GM19099 (cell line): Measurements from ENCODE around the gene MAML2.

ENCODE experiments used
- POLR2A ChIP-seq: IDR thresholded peaks from 3 replicates; pipeline ENCODE4 v1.6.1; 2011; ENCODE audit warnings: low read depth; ENCODE audit not compliant: insufficient read length; ENCODE audit errors: extremely low read depth

MAML2 gene

DNA sequence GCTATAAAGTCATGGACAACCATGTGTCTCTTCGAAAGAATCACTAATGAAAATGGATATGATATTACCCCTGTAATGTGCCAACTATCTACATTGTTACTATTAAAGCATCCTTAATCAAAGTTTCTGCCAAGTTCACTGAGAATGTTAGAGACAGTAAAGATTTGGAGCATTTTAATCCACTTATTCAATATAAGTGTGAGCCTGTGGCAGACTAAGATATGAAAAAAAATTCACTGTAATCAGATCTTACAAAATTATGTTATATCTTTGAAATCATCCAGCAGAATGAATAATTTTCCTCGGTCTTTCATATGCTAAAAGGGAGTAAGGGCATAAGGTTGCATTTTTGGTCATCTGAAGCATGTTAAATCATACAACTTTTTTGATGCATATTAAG lies 49.9 kb downstream of the MAML2 start:
- no peak for TF ChIP-seq POLR2A

DNA sequence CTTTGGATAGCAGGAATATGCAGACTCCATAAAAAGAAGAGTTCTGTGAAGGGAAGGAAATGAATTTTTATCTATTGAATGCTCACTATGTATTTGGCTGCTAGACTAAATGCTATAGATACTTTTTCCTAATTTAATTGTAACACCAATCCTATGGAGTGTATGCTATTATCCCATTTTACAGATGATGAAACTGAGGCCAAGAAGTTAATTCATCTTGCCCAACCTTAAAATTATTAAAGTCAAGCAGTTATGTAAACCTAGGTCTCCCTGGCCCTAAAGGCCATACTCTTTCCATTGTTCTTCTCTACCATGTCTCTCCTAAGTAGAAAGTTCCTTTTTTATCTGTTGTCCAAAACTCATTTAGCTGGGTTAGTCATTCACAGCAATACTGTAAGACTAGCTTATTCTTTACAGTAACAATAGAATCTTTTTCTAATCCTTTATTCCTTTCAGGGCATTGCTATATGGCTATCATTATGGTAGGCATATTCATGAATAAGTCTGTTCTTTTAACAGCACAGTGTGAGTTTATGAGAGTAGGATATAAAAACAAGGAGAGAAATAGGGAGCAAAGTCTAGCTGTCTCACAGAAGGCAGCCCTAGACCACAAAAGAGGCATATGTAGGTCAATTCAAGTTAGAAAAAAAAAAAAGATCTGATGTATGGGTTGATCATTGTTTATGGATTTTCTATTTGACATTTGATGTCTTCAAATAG lies 50.5 kb downstream of the MAML2 start:
- TF ChIP-seq POLR2A: no peak

GRCh38 chr11:96290631-96291030 lies 52.4 kb downstream of the MAML2 start:
- TF ChIP-seq POLR2A: no peak

DNA sequence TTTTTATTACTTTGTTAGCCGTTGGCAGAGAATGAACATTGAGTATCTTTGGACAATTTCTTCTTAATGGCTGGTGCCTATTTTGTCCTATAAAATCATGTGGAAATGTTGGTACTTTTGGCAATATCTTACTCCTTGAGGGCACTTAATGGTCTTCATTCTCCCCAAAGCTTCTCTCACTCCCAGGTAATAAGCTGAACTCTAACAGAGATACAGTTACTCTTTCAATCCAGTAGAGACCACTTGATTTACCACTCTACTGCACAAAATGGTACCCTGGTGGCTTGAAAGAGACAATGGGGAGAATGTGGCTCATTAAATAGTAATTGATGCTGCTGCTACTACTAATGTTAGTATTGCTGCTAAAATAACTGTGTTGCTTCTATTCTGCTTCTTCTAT lies 53.0 kb downstream of the MAML2 start:
- TF ChIP-seq POLR2A: no peak

DNA sequence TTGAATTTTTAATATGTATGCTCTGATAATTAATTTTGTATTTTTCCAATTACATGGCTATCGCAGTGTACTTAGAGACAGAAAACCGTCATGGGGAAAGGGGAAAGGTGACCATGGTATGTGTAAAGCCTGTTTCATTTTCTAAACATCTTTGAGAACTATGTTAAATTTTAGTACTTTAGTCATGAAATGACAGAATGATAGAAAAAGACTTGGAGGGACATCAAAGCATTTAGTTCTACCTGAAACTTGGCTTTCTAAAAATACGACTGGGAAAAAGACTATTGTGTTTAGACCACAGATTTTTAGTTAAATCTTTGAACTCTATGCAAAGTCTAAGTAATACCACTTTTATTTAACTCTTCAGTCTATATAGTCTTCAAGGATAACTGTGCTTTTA lies 54.1 kb downstream of the MAML2 start:
- TF ChIP-seq POLR2A: no peak

- TF ChIP-seq POLR2A: no peak
Observed at GRCh38 chr11:96287822-96288439, 55.1 kb downstream of the MAML2 start.

- TF ChIP-seq POLR2A: no peak
Observed at GRCh38 chr11:96284917-96285316, 58.1 kb downstream of the MAML2 start.

GRCh38 chr11:96284401-96284800 lies 58.6 kb downstream of the MAML2 start:
- no peak for TF ChIP-seq POLR2A

DNA sequence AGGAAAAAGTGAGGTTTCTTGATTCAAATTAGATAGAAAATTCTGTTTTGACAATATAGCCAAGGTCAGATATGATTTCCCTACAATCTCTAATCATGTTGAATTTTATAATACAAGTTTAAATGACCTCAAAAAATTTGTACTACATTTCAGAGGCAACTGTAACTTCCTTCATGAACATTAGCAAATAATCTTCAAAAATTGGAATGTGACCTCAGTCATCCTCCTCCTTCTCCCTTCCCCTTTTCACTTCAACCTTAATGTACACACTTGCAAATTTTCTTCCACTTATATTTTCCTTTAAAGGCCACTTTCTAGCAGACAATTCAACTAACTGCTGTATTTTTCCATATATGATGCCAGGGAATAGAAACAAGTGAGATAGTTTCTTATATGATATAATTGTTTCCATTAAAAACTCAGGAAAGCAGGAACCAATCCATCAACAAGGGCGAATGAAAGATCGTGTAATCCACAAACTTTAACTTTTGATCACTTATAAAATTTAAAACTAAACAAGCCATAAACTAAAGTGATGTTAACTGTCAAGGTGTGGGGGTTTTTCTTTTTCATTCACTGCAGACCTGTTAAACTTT lies 60.3 kb downstream of the MAML2 start:
- no peak for TF ChIP-seq POLR2A

DNA sequence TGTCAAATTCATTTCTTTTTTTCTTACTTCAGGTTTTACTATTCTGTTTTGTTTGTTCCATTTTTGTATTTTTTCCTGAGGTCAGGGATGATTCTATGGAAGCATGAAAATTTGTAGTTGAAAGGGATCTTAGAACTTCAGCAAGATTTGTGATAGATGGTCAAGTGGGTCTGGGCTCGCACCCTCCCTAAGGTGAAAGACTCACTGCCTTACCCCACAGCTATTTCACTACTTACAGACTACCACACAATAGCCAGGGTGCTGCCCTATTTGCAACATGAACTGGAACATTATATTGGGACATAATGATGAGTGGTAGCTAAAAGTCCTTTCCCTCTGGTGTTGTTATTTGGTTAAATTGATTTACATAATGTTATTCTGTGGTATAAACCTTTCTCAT lies 62.6 kb downstream of the MAML2 start:
- no peak for TF ChIP-seq POLR2A

- no peak for TF ChIP-seq POLR2A
Observed at GRCh38 chr11:96279896-96280290, 63.1 kb downstream of the MAML2 start.

DNA sequence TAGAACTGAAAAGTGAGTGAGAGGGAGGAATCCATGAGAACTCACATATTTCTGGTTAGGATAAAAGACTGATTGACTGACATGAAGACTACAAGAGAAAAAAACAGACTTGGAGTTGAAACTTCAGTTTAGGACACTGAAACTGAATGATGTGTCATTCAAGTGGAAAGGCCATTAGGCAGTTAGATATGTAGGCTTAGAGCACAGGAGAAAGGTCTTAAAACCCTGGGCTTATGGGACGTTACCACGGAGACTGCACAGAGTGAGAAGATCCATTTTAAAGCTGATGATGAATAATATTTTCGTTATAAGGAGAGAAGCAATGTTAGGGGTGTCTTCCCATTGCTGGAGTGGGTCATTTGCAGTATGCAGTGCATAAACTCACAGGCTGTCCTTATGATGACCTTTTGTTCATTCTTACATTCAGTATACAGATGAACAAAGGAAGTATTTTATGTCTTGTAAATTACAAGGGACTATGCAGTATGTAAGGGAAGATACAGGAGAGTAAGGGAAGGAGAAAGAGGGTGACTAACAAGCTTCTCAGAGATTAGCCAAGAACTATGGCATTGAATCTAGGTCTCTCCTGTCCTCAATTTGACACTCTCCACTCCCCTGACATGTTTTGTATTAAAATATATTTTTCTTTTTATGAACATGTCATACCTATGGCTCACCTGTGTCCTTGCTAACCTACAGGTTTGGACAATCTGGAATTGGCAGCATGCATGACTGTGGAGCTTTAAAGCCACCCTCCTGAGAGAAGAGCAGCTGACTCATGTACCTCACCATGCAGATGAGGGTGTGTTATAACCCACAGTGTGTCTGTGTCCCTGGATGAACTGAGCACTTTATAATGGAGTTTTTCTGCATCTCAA lies 63.7 kb downstream of the MAML2 start:
- TF ChIP-seq POLR2A: no peak

GRCh38 chr11:96278039-96278897 lies 64.7 kb downstream of the MAML2 start:
- TF ChIP-seq POLR2A: no peak

- TF ChIP-seq POLR2A: no peak
Observed at GRCh38 chr11:96277696-96278038, 65.3 kb downstream of the MAML2 start.

DNA sequence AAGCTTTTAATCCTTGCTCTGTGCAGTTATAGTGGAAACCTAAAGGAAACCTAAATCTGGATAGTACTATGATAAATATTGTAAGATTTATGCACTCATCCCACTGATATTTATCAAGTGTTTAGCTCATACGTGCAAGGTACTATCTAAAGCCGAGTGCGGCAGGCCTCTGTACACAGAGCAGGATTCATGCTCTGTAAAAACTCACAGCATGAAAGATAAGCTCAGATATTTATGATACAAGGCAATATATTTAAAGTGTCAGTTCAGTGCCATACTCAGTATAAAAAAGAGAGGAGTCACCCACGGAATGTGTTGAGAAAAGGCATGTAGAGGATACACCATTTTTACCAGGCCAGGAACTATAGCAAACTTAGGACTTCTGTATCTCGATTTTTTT lies 66.2 kb downstream of the MAML2 start:
- no peak for TF ChIP-seq POLR2A
